Kidney (tissue), 14 donors: ENCODE data around the gene C4orf50. TPM values are rescaled to one million over a fixed set of nuclear protein-coding genes. Genes with fewer than 3 reads are reported as not detected.

ENCODE experiments used
- DNase-seq, 5 donors: peaks; one replicate each; pipeline ENCODE4 v3.0.0-alpha.2; 2013 to 2020
- FAIRE-seq: peaks from 2 replicates; lab custom pipeline; 2012; peaks lifted over from hg19 to GRCh38; lab: Jason Lieb, UNC
- H3K27ac ChIP-seq, 2 donors: one replicate each; pipeline ENCODE4 v1.7.0; 2013; ENCODE audit warnings: low read depth in 2 of 2, low read length in 2 of 2, inconsistent platforms in 1 of 2
- H3K27me3 ChIP-seq: one replicate; pipeline ENCODE4 v1.7.1; 2013; ENCODE audit warnings: low read length, inconsistent platforms; ENCODE audit not compliant: control insufficient read depth, insufficient read depth
- H3K36me3 ChIP-seq, 3 donors: one replicate each; pipeline versions ENCODE4 v1.7.0 to v1.7.1; 2013; ENCODE audit warnings: low read length in 3 of 3, control low read depth in 1 of 3, inconsistent platforms in 1 of 3; ENCODE audit not compliant: insufficient read depth in 3 of 3, control insufficient read depth in 2 of 3
- H3K4me1 ChIP-seq, 3 donors: one replicate each; pipeline versions ENCODE4 v1.7.0 to v1.7.1; 2013; ENCODE audit warnings: low read length in 3 of 3, inconsistent platforms in 1 of 3, low read depth in 1 of 3; ENCODE audit not compliant: control insufficient read depth in 2 of 3, insufficient read depth in 2 of 3
- H3K4me3 ChIP-seq, 3 donors: one replicate each; pipeline versions ENCODE4 v1.7.0 to v1.8.1; 2013; ENCODE audit warnings: low read length in 3 of 3, control low read depth in 1 of 3, inconsistent platforms in 1 of 3
- H3K9ac ChIP-seq, 3 donors: one replicate each; pipeline versions ENCODE4 v1.7.0 to v1.7.1; 2013; ENCODE audit warnings: low read length in 3 of 3, control low read depth in 1 of 3, inconsistent platforms in 1 of 3
- H3K9me3 ChIP-seq, 3 donors: one replicate each; pipeline versions ENCODE4 v1.7.0 to v1.7.1; 2013; ENCODE audit warnings: low read length in 3 of 3, control low read depth in 1 of 3, inconsistent platforms in 1 of 3; ENCODE audit not compliant: control insufficient read depth in 2 of 3, insufficient read depth in 1 of 3
- CTCF ChIP-seq: IDR thresholded peaks from 3 replicates; pipeline ENCODE4 v1.5.1; 2012; ENCODE audit warnings: mild to moderate bottlenecking, moderate library complexity, borderline replicate concordance; ENCODE audit not compliant: insufficient read depth; ENCODE audit errors: extremely low read depth
- intact Hi-C: fragments of 100-400 bp; cut with DNase I; formaldehyde crosslinking; loops from one replicate; pipeline ENCODE4 v1.11.1; 2022
- polyA plus RNA-seq: library from polyadenylated mRNA; stranded (reverse); fragments of 350-450 nt; fragmentation: Illumina TruSeq; extraction: RNeasy Lipid Tissue Mini Kit (QIAGEN cat#74804); gene quantifications from one replicate; pipeline ENCODE4 v1.2.3, GENCODE V29; 2014; ENCODE audit warnings: low read depth, low replicate concordance; ENCODE audit not compliant: insufficient read depth
- total RNA-seq: library from RNA; stranded (reverse); fragmentation: NEBNext Ultra II Directional; extraction: Animal tissue kit (Norgen Biotek cat#: 25700); gene quantifications from one replicate; pipeline ENCODE4 v1.2.1, GENCODE V29; 2021
- donor health status: control.
- donor health status: control.
- donor health status: control.
- donor health status: control.
- donor health status: control.
- donor health status: DM: yes; HTN: yes; CAD: no.
- donor health status: Normal renal cell carcinoma (clear cell type).

The C4orf50 gene
- total and polyA plus RNA-seq, 2 donors from 2014 or later: 0.16 TPM; not detected in 1

GRCh38 chr4:5992828-5993321 is 25.4 kb downstream of the C4orf50 start:
- no peak overlapping the region for H3K27ac ChIP-seq
- H3K4me1 ChIP-seq: no peaks in the 10 kb centered on the region
- H3K27me3 ChIP-seq: no peaks in the 10 kb centered on the region
- H3K36me3 ChIP-seq: no peaks in the 10 kb centered on the region
- H3K4me3 ChIP-seq: no peak overlapping the region
- no peaks in the 10 kb centered on the region for H3K9me3 ChIP-seq
- DNase-seq (peak in 2 of 5 donors; percentile 18 to 49), FAIRE-seq (no peak)
- no peak overlapping the region for H3K9ac ChIP-seq
- TF ChIP-seq CTCF: no peak
- intact Hi-C loops: no loop called here

GRCh38 chr4:5992171-5992827 is 25.9 kb downstream of the C4orf50 start:
- intact Hi-C loops: no loop called here
- DNase-seq: peak in 2 of 5 donors; percentile 20 to 45
- no peaks in the 10 kb centered on the region for H3K27me3 ChIP-seq

GRCh38 chr4:5991405-5991804 is 26.8 kb downstream of the C4orf50 start:
- no peak for FAIRE-seq
- peak in 1 of 5 donors; percentile 16 for DNase-seq

More at GRCh38 chr4:5992171-5992827, 25.9 kb downstream of the C4orf50 start:
- no peak for FAIRE-seq
- H3K4me3 ChIP-seq: no peak overlapping the region
- H3K27ac ChIP-seq: no peak overlapping the region
- no peaks in the 10 kb centered on the region for H3K4me1 ChIP-seq
- H3K36me3 ChIP-seq: no peaks in the 10 kb centered on the region
- TF ChIP-seq CTCF: no peak
- no peaks in the 10 kb centered on the region for H3K9me3 ChIP-seq
- H3K9ac ChIP-seq: no peak overlapping the region

More at GRCh38 chr4:5991405-5991804, 26.8 kb downstream of the C4orf50 start:
- Histone ChIP-seq H3K27ac (no peak overlapping the region), H3K4me1 (no peaks in the 10 kb centered on the region), H3K4me3 (no peak overlapping the region), H3K9ac (no peak overlapping the region), H3K27me3 (no peaks in the 10 kb centered on the region), H3K9me3 (no peaks in the 10 kb centered on the region), H3K36me3 (no peaks in the 10 kb centered on the region)
- intact Hi-C loops: no loop called here
- TF ChIP-seq CTCF: no peak
